Fibroblast of lung (primary cell): ENCODE measurements around the gene KREMEN2. TPM values are rescaled to one million over a fixed set of nuclear protein-coding genes. Genes with fewer than 3 reads are reported as not detected.

Source experiments
- DNase-seq, 2 donors: peaks; one replicate each; pipeline versions ENCODE4 v3.0.0 to v3.0.0-alpha.2; 2010; ENCODE audit warnings: low read depth in 2 of 2
- H2AFZ ChIP-seq: 2 replicates; pipeline ENCODE4 v1.5.1; 2012; ENCODE audit warnings: low read length, control low read depth, inconsistent platforms
- H3K27ac ChIP-seq: 2 replicates; pipeline ENCODE4 v1.5.1; 2011; ENCODE audit warnings: low read length, control low read depth; ENCODE audit not compliant: insufficient read depth
- H3K27me3 ChIP-seq: 2 replicates; pipeline ENCODE4 v1.5.1; 2011; ENCODE audit warnings: mild to moderate bottlenecking, low read length; ENCODE audit not compliant: control insufficient read depth, insufficient read depth
- H3K36me3 ChIP-seq: 2 replicates; pipeline ENCODE4 v1.5.1; 2011; ENCODE audit warnings: low read length; ENCODE audit not compliant: control insufficient read depth, insufficient read depth
- H3K4me1 ChIP-seq: 2 replicates; pipeline ENCODE4 v1.5.1; 2011; ENCODE audit warnings: low read length; ENCODE audit not compliant: control insufficient read depth, insufficient read depth; ENCODE audit errors: extremely low read depth
- H3K4me2 ChIP-seq: 2 replicates; pipeline ENCODE4 v1.5.1; 2011; ENCODE audit warnings: low read length, control low read depth; ENCODE audit not compliant: insufficient read depth; ENCODE audit errors: extremely low read depth
- H3K4me3 ChIP-seq, 4 experiments: fragments of 200-600 bp in 1 of 4; sonication (generic) in 1 of 4; replicated peaks in 1 of 4; 2 replicates each; pipeline ENCODE4 v1.5.1; 2011 to 2016; ENCODE audit warnings: low read length in 4 of 4, low read depth in 3 of 4, mild to moderate bottlenecking in 3 of 4, control low read depth in 2 of 4, inconsistent platforms in 1 of 4, mixed read lengths in 1 of 4; ENCODE audit not compliant: insufficient read depth in 1 of 4; ENCODE audit errors: control extremely low read depth in 1 of 4
- H3K79me2 ChIP-seq: 2 replicates; pipeline ENCODE4 v1.5.1; 2012; ENCODE audit warnings: mild to moderate bottlenecking, low read length, inconsistent platforms; ENCODE audit not compliant: control insufficient read depth, insufficient read depth
- H3K9ac ChIP-seq: 2 replicates; pipeline ENCODE4 v1.5.1; 2011; ENCODE audit warnings: mild to moderate bottlenecking, low read length, control low read depth; ENCODE audit not compliant: insufficient read depth
- H3K9me3 ChIP-seq: 2 replicates; pipeline ENCODE4 v1.5.1; 2012; ENCODE audit warnings: low read depth, low read length; ENCODE audit not compliant: control insufficient read depth, insufficient read depth
- H4K20me1 ChIP-seq: 2 replicates; pipeline ENCODE4 v1.5.1; 2011; ENCODE audit warnings: low read length; ENCODE audit not compliant: control insufficient read depth, insufficient read depth; ENCODE audit errors: extremely low read depth
- EZH2 ChIP-seq: IDR thresholded peaks from 2 replicates; pipeline ENCODE4 v1.5.1; 2012; ENCODE audit warnings: low read length, control low read depth, mild to moderate bottlenecking; ENCODE audit errors: missing control alignments
- polyA plus RNA-seq, 2 donors: library from polyadenylated mRNA; depleted of rRNA in 1 of 2; stranded (reverse) in 1 of 2; unstranded in 1 of 2; fragments of >200 nt; gene quantifications; 2 replicates each; pipeline ENCODE4 v1.2.1, GENCODE V29; 2011 to 2012; ENCODE audit warnings: missing spikeins in 1 of 2
- total RNA-seq: library from RNA; depleted of rRNA; stranded (reverse); fragments of >200 nt; gene quantifications from 2 replicates; pipeline ENCODE4 v1.2.1, GENCODE V29; 2014
- TF ChIP-seq, protein P1 (sequence below), 2 donors: IDR thresholded peaks in 1 of 2; conservative IDR thresholded peaks in 1 of 2; 1 replicate in 1 of 2; 2 replicates in 1 of 2; pipeline ENCODE4 v1.5.1; 2011 to 2012; ENCODE audit warnings: low read length in 2 of 2, control low read depth in 1 of 2, inconsistent platforms in 1 of 2, low read depth in 1 of 2, mild to moderate bottlenecking in 1 of 2

The KREMEN2 gene
- total and polyA plus RNA-seq, 2 donors (not counting 1 experiment from before 2014, with no cell fraction given): not detected

DNA sequence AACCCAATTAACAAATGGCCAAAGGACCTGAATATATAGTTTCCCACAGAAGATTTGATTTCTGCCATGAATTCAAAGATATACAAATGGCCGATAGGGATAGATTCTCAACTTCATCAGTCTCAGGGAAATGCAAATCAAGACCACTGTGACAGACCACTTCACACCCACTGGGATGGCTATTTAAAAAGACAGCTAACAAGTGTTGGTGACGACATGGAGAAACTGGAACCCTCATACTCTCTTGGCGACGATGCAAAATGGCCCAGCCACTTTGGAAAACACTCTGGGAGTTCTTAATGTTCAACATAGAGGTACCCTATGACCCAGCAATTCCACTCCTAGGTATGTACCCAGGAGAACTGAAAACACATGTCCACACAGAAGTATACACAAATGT, 17.4 kb upstream of the KREMEN2 start:
- H2AFZ ChIP-seq: no peak overlapping the region
- no peak for DNase-seq
- no peak overlapping the region for H3K4me3 ChIP-seq
- H3K27ac ChIP-seq: no peak overlapping the region
- no peak overlapping the region for H3K9ac ChIP-seq
- H3K4me2 ChIP-seq: no peak overlapping the region
- no peaks in the 10 kb centered on the region for H4K20me1 ChIP-seq
- TF ChIP-seq, protein P1, sequence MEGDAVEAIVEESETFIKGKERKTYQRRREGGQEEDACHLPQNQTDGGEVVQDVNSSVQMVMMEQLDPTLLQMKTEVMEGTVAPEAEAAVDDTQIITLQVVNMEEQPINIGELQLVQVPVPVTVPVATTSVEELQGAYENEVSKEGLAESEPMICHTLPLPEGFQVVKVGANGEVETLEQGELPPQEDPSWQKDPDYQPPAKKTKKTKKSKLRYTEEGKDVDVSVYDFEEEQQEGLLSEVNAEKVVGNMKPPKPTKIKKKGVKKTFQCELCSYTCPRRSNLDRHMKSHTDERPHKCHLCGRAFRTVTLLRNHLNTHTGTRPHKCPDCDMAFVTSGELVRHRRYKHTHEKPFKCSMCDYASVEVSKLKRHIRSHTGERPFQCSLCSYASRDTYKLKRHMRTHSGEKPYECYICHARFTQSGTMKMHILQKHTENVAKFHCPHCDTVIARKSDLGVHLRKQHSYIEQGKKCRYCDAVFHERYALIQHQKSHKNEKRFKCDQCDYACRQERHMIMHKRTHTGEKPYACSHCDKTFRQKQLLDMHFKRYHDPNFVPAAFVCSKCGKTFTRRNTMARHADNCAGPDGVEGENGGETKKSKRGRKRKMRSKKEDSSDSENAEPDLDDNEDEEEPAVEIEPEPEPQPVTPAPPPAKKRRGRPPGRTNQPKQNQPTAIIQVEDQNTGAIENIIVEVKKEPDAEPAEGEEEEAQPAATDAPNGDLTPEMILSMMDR (conservative IDR thresholded peaks at IDR 0.05 in 1 of 2, IDR thresholded peaks at IDR 0.05 in 1 of 2; ENCODE audit: low read depth in 1 of 2, low read length in 2 of 2): no peak
- no peak for TF ChIP-seq EZH2
- H3K36me3 ChIP-seq: peaks cover 8% of the 10 kb centered on the region
- H3K9me3 ChIP-seq: no peaks in the 10 kb centered on the region
- no peaks in the 10 kb centered on the region for H3K79me2 ChIP-seq
- no peaks in the 10 kb centered on the region for H3K4me1 ChIP-seq
- no peaks in the 10 kb centered on the region for H3K27me3 ChIP-seq

DNA sequence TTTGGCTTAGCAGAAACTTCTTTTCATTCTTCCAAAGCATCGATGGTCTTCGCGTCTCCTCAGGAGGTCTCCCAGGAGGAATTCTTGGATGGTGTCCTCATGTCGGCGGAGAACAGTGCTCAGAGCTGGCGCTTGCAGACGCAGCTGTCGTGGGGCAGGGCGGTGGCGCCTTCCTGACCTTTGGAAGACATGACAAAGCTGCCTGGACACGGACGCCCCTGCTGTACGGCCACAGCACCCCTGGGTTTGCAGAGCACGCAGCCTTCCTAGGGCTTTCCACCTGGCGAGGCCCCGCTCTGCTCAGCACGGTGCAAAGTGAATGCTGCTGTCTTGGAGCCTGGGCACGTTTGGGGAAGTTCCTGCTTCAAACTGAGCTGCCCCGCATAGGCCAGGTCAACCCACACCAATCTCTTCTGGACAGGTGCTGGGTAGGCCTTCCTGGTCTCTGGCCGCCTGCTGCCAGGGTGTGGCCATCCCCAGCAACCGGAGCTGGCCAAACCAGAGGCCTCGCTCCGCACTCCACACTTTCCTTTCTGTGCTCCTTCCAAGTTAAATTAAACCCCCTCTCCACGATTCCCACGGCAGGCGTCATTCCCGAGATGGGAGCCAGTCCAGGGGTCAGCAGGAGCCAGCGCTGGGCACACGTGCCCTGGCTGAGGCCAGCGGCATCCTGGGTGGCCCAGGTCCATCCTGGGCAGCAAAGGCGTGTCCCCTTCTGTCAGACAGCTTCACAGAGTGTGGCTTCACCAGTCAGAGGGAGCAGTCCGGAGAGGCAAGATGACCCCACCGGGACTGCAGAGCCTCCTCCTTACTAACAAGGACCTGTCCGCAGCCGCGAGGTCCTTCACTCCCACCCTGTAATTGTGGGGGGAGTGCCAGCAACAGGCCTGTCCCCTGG, 15.0 kb upstream of the KREMEN2 start:
- Histone ChIP-seq H3K4me3 (no peak overlapping the region), H3K4me2 (no peak overlapping the region), H3K27me3 (peaks cover 6% of the 10 kb centered on the region), H3K9me3 (no peaks in the 10 kb centered on the region), H2AFZ (no peak overlapping the region), H4K20me1 (no peaks in the 10 kb centered on the region), H3K36me3 (peaks cover 5% of the 10 kb centered on the region), H3K9ac (no peak overlapping the region), H3K79me2 (no peaks in the 10 kb centered on the region), H3K27ac (no peak overlapping the region), H3K4me1 (no peaks in the 10 kb centered on the region)
- DNase-seq: no peak
- no peak for TF ChIP-seq EZH2
- TF ChIP-seq, protein P1 (conservative IDR thresholded peaks at IDR 0.05 in 1 of 2, IDR thresholded peaks at IDR 0.05 in 1 of 2; ENCODE audit: low read depth in 1 of 2, low read length in 2 of 2): no peak

DNA sequence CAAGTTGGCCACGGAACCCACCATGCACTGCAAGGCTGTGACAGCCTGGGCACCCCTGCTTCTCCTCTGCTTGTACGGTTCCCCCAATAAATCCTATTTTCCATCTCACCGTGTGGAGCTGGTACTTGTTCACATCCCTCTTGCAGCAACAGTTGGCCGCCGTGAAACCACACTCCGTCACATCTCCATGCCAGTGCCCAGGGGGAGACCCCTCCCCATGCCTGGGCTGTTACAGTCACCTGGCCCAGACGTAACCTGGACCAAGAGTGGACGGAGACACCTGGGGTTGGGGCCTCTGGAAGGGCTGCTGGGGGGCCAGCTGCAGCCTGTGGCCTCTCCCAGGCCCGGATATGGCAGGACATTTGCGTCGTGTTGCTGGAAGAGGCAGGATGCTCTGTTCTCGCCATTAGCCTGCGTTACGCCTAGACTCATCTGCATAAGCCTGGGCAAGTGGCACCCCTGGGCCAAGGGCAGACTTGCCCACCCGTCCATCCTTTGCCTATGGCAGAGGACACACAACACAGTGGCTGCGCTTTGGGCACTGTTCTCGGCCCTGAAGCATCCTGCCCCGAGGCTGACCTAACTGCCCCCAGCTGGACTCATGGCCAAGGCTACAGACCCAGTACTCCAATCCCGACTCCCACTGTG, 14.2 kb upstream of the KREMEN2 start:
- Histone ChIP-seq H4K20me1 (no peaks in the 10 kb centered on the region), H3K9me3 (no peaks in the 10 kb centered on the region), H3K4me3 (no peak overlapping the region), H3K9ac (no peak overlapping the region), H3K4me1 (no peaks in the 10 kb centered on the region), H3K79me2 (no peaks in the 10 kb centered on the region), H3K4me2 (no peak overlapping the region), H3K27me3 (peaks cover 7% of the 10 kb centered on the region), H2AFZ (no peak overlapping the region), H3K27ac (no peak overlapping the region), H3K36me3 (peaks cover 5% of the 10 kb centered on the region)
- no peak for TF ChIP-seq EZH2
- TF ChIP-seq, protein P1 (conservative IDR thresholded peaks at IDR 0.05 in 1 of 2, IDR thresholded peaks at IDR 0.05 in 1 of 2; ENCODE audit: low read depth in 1 of 2, low read length in 2 of 2): no peak
- no peak for DNase-seq
